PC-3 (cell line): ENCODE data around the gene FSTL4.

Source experiments
- EZH2 ChIP-seq: fragments of 300-600 bp; sonication (generic); IDR thresholded peaks from one replicate; pipeline ENCODE4 v1.6.1; 2017; ENCODE audit warnings: antibody characterized with exemption, mild to moderate bottlenecking, low read length; ENCODE audit not compliant: unreplicated experiment
- EZH2phosphoT487 ChIP-seq: fragments of 300-600 bp; sonication (generic); IDR thresholded peaks from 2 replicates; pipeline ENCODE4 v1.6.1; 2018; ENCODE audit warnings: mild to moderate bottlenecking, antibody characterized with exemption, low read length, borderline replicate concordance

DNA sequence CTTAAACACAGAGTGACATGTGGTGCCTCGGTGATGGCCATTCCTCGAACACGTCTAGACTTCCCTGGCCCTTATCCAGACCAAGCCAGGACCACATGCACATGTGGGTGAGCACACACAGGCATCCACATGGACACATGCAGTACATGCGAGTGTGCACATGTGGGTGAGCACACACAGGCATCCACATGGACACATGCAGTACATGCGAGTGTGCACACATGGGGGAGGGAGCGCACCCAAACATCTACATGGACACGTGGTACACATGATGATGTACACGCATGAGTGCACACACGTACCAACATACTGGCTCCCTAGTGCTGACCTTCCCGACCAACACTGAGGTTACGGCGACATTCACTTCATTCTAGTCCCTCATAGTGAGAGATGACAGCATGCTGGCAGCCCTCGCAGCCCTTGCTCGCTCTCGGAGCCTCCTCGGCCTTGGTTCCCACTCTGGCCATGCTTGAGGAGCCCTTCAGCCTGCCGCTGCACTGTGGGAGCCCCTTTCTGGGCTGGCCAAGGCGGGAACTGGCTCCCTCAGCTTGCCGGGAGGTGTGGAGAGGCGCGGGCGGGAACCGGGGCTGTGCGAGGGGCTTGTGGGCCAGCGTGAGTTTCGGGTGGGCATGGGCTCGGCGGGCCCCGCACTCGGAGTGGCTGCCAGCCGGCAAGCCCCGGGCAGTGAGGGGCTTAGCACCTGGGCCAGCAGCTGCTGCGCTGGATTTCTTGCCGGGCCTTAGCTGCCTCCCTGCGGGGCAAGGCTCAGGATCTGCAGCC lies 373.7 kb downstream of the FSTL4 start:
- TF ChIP-seq EZH2phosphoT487 (no peak), EZH2 (no peak)
